Activated CD4-positive, alpha-beta T cell treated with anti-CD3 and anti-CD28 coated beads, Interleukin-2, amount 50 U/mL, for 4 hours (primary cell): ENCODE measurements around the gene ZSCAN4.

Experiments
- DNase-seq, 2 experiments: peaks; one replicate each; pipeline ENCODE4 v3.0.0-alpha.2; 2020

Gene ZSCAN4

DNA sequence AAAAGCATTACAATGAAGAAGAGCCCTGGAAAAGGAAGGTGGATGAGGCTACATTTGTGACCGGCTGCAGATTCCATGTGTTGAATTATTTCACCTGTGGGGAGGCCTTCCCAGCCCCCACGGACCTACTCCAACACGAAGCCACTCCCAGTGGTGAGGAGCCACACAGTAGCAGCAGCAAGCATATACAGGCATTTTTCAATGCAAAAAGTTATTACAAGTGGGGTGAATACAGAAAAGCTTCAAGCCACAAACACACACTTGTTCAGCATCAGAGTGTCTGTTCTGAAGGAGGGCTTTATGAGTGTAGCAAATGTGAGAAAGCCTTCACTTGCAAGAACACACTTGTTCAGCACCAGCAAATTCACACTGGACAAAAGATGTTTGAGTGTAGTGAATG lies 18.0 kb downstream of the ZSCAN4 start:
- no peak for DNase-seq

DNA sequence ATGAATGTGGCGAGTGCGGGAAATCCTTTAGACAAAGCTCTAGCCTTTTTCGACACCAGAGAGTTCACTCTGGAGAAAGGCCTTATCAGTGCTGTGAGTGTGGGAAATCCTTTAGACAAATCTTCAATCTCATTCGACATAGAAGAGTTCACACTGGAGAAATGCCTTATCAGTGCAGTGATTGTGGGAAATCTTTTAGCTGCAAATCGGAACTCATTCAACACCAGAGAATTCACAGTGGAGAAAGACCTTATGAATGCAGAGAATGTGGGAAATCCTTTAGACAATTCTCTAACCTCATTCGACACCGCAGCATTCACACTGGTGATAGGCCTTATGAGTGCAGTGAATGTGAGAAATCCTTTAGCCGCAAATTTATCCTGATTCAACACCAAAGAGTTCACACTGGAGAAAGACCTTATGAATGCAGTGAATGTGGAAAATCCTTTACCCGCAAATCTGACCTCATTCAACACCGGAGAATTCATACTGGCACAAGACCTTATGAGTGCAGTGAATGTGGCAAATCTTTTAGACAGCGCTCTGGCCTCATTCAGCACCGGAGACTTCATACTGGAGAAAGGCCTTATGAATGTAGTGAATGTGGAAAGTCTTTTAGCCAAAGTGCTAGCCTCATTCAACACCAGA lies 18.8 kb downstream of the ZSCAN4 start:
- DNase-seq = no peak

DNA sequence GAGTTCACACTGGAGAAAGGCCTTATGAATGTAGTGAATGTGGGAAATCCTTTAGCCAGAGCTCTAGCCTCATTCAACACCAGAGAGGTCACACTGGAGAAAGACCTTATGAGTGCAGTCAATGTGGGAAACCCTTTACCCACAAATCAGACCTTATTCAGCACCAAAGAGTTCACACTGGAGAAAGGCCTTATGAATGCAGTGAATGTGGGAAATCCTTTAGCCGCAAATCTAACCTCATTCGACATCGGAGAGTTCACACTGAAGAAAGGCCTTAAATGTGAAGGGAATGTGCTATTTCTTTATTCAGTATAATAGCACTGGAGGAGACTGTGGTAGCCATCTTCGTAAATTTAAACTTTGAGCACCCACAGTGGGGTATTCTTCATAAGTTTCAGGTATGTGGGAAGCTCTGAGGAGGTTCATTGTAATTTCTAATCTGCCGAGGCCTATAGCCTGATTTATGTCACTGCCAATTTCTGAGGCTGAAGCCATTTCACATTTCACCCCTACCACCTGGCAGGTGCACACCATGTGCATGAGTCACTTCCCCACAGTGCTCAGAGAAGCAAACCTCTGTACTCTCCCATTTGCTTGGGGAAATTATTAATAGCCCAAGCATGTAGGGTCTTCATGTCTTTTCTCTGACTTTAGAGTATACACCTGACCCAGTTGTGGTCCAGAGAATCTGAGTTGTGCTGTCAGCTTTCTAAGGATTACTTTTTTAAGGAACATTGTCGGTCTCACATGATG lies 19.5 kb downstream of the ZSCAN4 start:
- no peak for DNase-seq

DNA sequence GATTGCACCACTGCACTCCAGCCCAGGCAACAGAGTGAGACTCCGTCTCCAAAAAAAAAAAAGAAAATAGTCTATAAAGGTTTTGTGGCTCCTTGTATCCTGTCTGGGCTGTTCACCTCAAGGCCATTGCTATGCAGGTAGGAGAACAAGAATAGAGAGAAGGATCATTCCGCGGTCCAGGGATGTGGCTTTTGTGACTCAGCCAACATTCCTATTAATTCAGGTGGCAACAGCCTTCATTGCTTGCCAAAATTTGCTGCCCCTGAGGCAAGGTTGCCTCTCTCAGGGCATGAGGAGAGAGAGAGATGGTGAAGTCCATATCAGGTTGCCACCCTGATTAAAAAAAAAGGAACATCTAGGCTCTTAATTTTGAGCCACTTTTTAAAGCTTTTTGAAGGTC lies 21.0 kb downstream of the ZSCAN4 start:
- DNase-seq = no peak

DNA sequence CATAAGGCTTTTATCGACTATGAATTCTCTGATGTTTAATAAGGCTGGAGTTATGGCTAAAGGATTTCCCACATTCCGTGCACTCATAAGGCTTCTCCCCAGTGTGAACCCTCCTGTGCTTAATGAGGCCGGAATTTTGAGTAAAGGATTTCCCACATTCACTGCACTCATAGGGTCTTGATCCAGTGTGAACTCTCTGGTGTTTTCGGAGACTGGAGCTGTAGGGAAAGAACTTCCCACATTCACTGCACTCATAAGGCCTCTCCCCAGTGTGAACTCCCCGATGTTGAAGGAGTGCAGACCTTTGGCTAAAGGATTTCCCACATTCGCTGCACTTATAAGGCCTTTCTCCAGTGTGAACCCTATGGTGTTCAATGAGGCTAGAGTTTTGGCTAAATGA lies 32.9 kb downstream of the ZSCAN4 start:
- no peak for DNase-seq

DNA sequence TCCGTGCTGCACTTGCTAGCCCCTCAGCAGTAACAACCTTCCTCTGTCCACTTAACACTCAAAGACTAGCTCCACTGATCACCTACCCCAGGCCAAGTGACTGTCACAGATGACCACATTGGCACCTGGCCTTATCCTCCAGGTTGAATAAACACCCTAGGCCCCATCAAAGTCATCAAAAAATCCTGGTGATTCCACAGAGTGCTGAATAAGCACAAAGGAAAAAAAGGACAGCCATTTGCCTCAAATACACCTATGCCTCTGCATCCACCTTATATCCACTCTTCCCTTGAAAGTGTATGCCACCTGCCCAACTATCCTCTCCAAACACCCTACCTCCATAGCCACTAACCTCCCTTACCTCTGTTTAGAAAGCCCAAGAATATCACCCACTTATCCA lies 37.6 kb downstream of the ZSCAN4 start:
- DNase-seq = no peak

DNA sequence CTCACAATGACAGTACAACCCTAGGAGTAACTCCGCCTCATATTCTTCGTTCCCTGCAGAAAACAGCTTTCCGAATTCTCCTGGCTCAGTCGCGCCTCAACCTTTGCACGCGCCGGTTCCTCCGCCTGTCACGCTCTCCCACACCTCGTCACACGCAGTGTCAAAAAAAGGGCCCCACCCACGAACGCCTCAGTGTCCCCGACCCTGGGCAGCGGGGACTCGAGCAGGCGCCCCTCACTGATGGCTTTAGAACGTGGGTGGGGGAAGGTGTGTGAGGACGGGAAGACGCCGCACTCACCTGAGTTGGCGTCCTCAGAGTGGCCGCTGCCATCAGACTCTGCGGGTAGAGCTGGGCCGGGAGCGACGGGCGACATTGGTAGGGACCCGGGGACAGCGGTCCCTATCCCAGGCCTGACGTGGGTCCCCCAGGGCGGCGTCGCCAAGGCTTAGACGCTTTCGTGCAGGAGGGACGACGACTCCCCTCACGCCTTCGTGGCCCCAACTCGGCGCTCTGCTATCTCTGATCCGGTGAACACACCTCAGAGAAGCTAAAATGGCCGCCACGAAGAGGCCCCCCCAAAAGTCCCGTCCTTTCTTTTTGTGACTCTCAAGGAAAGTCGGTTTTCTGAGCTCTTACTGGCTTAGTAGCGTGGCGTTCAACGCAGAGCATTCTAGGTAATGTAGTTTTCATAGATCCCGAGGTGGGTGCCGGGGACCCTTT lies 40.1 kb downstream of the ZSCAN4 start, which contains the start of gene ZNF154:
TSS of gene ZNF154 (minus strand) at position 564 of the 721 bp plus-strand sequence. CDS start at position 331, 233 bp downstream.
- peak; percentile 23 to 25 for DNase-seq

DNA sequence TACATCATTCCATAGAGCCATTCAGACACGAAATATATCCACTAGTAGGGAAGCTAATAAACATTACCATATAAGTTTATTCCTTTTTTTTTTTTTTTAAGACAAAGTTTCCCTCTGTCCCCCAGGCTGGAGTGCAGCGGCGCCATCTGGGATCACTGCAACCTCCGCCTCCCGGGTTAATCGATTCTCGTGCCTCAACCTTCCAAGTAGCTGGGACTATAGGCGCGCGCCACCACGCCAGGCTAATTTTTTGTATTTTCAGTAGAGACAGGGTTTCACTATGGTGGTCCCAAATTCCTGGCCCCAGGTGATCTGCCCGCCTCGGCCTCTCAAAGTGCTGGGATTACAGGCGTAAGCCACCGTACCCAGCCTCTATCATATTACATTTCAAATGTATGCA lies 40.9 kb downstream of the ZSCAN4 start:
- DNase-seq = no peak

DNA sequence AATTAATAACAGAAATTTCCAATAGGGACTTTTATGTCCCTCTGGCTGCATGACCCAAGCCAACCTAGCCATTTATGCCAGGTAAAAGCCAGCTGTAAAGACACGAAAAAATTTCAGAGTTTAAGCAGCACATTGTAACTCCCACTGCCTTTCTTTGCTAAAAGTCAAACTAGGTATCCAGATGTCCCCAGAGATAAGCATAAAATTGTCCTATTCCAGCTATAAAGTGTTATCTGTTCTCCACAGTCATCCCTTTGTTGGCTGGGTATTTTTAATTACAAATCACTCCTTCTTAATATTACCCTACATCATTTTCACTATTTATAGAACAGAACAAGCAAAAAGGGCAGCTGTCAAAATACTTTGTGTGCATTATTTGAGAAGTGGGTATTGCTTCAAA lies 43.5 kb downstream of the ZSCAN4 start:
- no peak for DNase-seq

DNA sequence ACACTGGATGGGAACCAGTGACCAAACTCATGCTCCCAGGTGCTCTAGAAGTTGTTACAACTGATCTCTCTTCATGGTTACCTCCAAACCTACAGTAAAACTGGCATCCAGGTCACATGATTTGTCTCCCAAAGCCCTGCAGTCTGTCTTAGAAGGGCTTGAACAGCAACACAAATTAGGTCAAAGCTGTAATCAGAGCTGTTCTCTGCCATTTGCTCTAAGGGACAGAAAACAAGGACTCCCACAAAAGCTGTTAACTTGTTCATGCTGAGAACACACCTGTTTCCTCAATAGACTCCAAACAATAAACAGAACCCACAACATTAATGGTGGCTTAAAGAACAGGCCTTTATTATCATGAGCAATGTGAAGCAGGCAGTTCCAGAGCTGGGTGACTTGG lies 50.7 kb downstream of the ZSCAN4 start:
- no peak for DNase-seq

DNA sequence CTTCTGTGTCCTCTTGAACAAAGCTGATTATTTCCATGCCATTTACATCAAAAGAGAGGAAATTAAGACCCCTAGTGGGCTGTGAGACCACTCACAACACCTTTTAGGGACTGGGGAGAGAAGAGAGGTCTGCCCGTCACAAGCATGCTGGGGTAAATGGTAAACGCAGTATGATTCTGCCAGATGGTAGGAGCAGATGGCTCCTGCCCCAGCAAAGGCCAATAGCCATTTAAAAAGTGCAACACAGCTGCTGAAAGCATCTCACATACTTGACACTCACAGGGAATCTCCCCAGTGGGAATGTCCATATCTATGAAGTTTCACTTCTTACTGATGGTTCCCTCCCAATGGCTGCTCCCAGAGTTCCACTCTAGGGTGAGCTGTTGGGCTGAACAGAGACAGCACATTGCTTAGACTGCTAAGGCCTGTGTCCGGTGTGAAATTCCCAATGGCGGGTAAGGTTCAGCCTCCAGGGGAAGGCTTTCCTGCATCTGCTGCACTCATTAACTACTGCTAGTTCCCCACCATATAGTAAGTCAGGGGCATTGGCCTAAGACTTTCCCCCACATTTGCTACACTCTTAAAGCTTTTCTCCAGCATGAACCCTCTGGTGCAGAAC lies 51.3 kb downstream of the ZSCAN4 start:
- DNase-seq = no peak

DNA sequence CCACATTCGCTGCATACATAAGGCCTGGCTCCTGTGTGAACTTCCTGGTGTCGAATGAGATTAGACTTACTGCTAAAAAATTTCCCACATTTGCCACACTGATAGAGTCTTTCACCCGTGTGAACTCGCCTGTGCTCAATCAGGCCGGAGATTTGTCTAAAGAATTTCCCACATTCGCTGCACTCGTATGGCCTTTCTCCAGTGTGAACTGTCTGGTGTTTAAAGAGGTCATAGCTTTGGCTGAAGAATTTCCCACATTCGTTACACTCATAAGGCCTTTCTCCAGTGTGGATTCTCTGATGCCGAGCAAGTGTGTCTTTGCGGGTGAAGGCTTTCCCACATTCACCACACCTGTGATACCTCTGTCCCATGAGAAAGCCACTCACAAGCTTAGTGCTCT lies 52.1 kb downstream of the ZSCAN4 start:
- DNase-seq = no peak
